WI38 (cell line): ENCODE data around the gene HOXB5.

Source experiments
- H3K4me3 ChIP-seq: 2 replicates; pipeline ENCODE4 v1.5.1; 2011; ENCODE audit warnings: low read depth, mild to moderate bottlenecking, control low read depth, low read length
- TF ChIP-seq, protein P1 (sequence below): IDR thresholded peaks from 2 replicates; pipeline ENCODE4 v1.5.1; 2012; ENCODE audit warnings: low read depth, mild to moderate bottlenecking, control low read depth, low read length

Gene HOXB5

GRCh38 chr17:48631693-48632578 lies 38.4 kb upstream of the HOXB5 start:
- H3K4me3 ChIP-seq = no peak overlapping the region
- TF ChIP-seq, protein P1, sequence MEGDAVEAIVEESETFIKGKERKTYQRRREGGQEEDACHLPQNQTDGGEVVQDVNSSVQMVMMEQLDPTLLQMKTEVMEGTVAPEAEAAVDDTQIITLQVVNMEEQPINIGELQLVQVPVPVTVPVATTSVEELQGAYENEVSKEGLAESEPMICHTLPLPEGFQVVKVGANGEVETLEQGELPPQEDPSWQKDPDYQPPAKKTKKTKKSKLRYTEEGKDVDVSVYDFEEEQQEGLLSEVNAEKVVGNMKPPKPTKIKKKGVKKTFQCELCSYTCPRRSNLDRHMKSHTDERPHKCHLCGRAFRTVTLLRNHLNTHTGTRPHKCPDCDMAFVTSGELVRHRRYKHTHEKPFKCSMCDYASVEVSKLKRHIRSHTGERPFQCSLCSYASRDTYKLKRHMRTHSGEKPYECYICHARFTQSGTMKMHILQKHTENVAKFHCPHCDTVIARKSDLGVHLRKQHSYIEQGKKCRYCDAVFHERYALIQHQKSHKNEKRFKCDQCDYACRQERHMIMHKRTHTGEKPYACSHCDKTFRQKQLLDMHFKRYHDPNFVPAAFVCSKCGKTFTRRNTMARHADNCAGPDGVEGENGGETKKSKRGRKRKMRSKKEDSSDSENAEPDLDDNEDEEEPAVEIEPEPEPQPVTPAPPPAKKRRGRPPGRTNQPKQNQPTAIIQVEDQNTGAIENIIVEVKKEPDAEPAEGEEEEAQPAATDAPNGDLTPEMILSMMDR = no peak

GRCh38 chr17:48630925-48631692 lies 37.5 kb upstream of the HOXB5 start:
- TF ChIP-seq, protein P1 = no peak
- H3K4me3 ChIP-seq = no peak overlapping the region

- TF ChIP-seq, protein P1 = no peak
- H3K4me3 ChIP-seq = no peak overlapping the region
Measured at GRCh38 chr17:48630009-48630924, 36.7 kb upstream of the HOXB5 start.

DNA sequence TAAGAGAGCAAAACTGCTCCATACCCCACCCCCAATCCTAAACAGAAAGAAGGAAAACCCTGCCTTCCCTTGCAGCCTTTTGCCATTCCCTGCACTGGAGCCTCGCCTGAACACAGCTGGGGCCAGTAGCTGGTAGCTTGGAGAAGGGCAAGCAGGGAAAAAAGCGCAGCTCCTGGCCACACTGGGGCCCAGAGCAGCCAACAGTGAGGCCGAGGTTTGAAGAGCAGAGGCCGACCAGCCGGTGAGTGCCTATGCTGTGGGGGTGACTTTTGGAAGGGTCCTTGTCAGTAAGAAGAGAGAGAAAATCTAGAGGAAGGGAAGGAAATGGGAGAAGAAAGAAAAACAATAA lies 35.8 kb upstream of the HOXB5 start:
- TF ChIP-seq, protein P1 = no peak
- no peak overlapping the region for H3K4me3 ChIP-seq

GRCh38 chr17:48628649-48629410 lies 35.3 kb upstream of the HOXB5 start:
- TF ChIP-seq, protein P1 = no peak
- H3K4me3 ChIP-seq = no peak overlapping the region

DNA sequence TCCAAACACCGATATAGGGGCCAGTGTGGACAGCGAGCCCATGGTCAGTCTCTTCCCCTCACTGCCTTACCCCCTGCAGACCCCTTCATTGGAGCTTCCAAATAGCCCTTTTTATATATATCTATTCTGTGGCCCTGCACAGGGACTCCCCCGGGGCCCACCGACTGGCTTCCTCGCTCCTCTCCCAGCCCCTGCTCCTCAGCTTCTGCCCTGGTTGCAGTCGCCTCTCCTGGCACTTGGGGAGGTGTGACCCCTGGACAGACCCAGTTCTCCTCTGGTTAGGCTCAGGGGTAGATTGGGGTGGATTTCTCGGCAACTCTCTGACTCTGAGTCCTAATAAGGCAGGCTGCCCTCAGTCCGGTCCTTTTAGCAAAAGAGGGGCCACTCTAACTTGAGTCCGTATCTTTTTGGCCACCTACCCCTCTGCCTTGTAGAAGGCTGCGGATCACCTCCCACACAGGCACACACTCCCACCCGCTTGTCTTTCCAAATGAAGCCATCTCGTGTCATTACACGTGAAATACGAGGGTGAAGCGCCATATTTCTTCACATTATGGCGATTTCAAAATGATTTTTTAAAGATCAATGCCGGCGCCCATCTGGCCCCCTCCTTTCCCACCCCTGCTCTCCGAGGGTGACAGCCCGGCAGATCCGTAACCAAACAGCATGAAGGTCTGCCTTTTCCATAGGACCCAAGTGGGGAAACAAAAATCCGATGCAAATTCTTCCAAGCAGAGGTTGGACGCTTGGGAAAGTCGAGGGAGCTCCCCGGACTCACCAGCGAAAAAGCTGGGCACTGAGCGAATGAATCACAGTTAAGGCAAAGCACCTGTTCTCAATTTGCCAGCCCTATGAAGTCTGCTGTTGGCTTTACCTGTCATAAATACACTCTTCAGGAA lies 34.3 kb upstream of the HOXB5 start:
- TF ChIP-seq, protein P1 = no peak
- no peak overlapping the region for H3K4me3 ChIP-seq
